ENCODE measurements around the gene GRAMD1B.

GRAMD1B gene

GRCh38 chr11:123384116-123384515 lies 46.0 kb upstream of the GRAMD1B start:
- Histone ChIP-seq H3K79me1 (ENCODE audit: low read length) (peaks cover 3% of the 10 kb centered on the region), H3K79me2 (ENCODE audit: control insufficient read depth, insufficient read depth, low read length, poor library complexity) (no peaks in the 10 kb centered on the region), H3K4me3 (ENCODE audit: low read depth, low read length) (no peak overlapping the region), H3K23ac (ENCODE audit: low read length) (no peak overlapping the region), H3K18ac (ENCODE audit: low read length) (no peak overlapping the region), H3K9me3 (ENCODE audit: insufficient read depth, low read depth, low read length) (no peaks in the 10 kb centered on the region), H4K12ac (ENCODE audit: low read depth, low read length) (no peak overlapping the region), H3K14ac (ENCODE audit: low read length) (no peak overlapping the region), H3K4me2 (ENCODE audit: low read length) (no peak overlapping the region), H3K4me1 (ENCODE audit: control insufficient read depth in 1 of 2, insufficient read depth in 2 of 2, low read length in 2 of 2) (peaks cover 7 to 8% of the 10 kb centered on the region in 2 experiments), H3K36me3 (ENCODE audit: control insufficient read depth in 1 of 2, insufficient read depth in 2 of 2, low read length in 2 of 2) (no peaks in the 10 kb centered on the region), H2BK120ac (ENCODE audit: insufficient read depth, low read length, poor library complexity) (no peak overlapping the region), H3K4ac (ENCODE audit: low read depth, low read length) (no peak overlapping the region), H3K27ac (ENCODE audit: low read depth, low read length) (no peak overlapping the region), H3K9ac (ENCODE audit: low read length) (no peak overlapping the region), H4K8ac (ENCODE audit: low read depth, low read length) (no peak overlapping the region), H4K91ac (ENCODE audit: low read depth, low read length) (no peak overlapping the region), H3K27me3 (ENCODE audit: insufficient read depth, low read length) (no peaks in the 10 kb centered on the region), H2AK5ac (ENCODE audit: low read length) (no peak overlapping the region), H2BK12ac (ENCODE audit: low read length) (no peak overlapping the region), H2AFZ (ENCODE audit: insufficient read depth, low read length, poor library complexity) (no peak overlapping the region), H2BK5ac (ENCODE audit: low read depth, low read length, poor library complexity) (no peak overlapping the region)
- DNase-seq = no peak

GRCh38 chr11:123386796-123387510 lies 43.1 kb upstream of the GRAMD1B start:
- no peak overlapping the region for H3K9ac ChIP-seq (ENCODE audit: low read length)
- no peak overlapping the region for H4K12ac ChIP-seq (ENCODE audit: low read depth, low read length)
- no peak overlapping the region for H3K27ac ChIP-seq (ENCODE audit: low read depth, low read length)
- peaks cover 3% of the 10 kb centered on the region for H3K79me1 ChIP-seq (ENCODE audit: low read length)
- H3K23ac ChIP-seq (ENCODE audit: low read length) = no peak overlapping the region
- peaks cover 7 to 8% of the 10 kb centered on the region in 2 experiments for H3K4me1 ChIP-seq (ENCODE audit: control insufficient read depth in 1 of 2, insufficient read depth in 2 of 2, low read length in 2 of 2)
- H4K91ac ChIP-seq (ENCODE audit: low read depth, low read length) = no peak overlapping the region
- peak overlapping the region; percentile 18 for H2BK12ac ChIP-seq (ENCODE audit: low read length)
- H2BK120ac ChIP-seq (ENCODE audit: insufficient read depth, low read length, poor library complexity) = no peak overlapping the region
- no peaks in the 10 kb centered on the region for H3K79me2 ChIP-seq (ENCODE audit: control insufficient read depth, insufficient read depth, low read length, poor library complexity)
- no peaks in the 10 kb centered on the region for H3K9me3 ChIP-seq (ENCODE audit: insufficient read depth, low read depth, low read length)
- H3K14ac ChIP-seq (ENCODE audit: low read length) = no peak overlapping the region
- H3K4me2 ChIP-seq (ENCODE audit: low read length) = no peak overlapping the region
- peak overlapping the region; percentile 3 for H2AFZ ChIP-seq (ENCODE audit: insufficient read depth, low read length, poor library complexity)
- WGBS (ENCODE audit: extremely low coverage, insufficient coverage, insufficient read length) = no CpG with 5 or more reads among the region's 9 CpGs
- H2AK5ac ChIP-seq (ENCODE audit: low read length) = peak overlapping the region; percentile 68
- no peak overlapping the region for H3K4ac ChIP-seq (ENCODE audit: low read depth, low read length)
- no peaks in the 10 kb centered on the region for H3K27me3 ChIP-seq (ENCODE audit: insufficient read depth, low read length)
- peak; percentile 65 to 76 for DNase-seq
- no peaks in the 10 kb centered on the region for H3K36me3 ChIP-seq (ENCODE audit: control insufficient read depth in 1 of 2, insufficient read depth in 2 of 2, low read length in 2 of 2)
- H3K18ac ChIP-seq (ENCODE audit: low read length) = no peak overlapping the region
- no peak overlapping the region for H3K4me3 ChIP-seq (ENCODE audit: low read depth, low read length)
- H2BK5ac ChIP-seq (ENCODE audit: low read depth, low read length, poor library complexity) = no peak overlapping the region
- H4K8ac ChIP-seq (ENCODE audit: low read depth, low read length) = peak overlapping the region; percentile 21

DNA sequence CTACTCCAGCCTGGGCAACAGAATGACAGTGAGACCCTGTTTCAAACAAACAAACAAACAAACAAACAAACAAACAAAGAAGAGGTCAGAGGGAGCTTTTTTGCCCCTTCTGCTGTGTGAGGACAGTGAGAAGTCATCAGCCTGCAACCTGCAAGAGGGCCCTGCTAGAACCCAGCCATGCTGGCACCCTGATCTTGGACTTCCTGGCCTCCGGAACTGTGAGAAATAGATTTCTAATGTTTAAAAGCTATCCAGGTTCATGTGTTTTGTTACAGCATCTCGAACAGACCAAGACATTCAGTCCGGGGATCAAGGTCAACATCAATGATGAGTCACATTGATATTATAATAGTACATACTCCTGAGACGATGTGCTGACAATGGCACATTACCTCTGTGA lies 41.4 kb upstream of the GRAMD1B start:
- no peak overlapping the region for H3K27ac ChIP-seq (ENCODE audit: low read depth, low read length)
- no peak overlapping the region for H2BK12ac ChIP-seq (ENCODE audit: low read length)
- H3K27me3 ChIP-seq (ENCODE audit: insufficient read depth, low read length) = no peaks in the 10 kb centered on the region
- H3K79me2 ChIP-seq (ENCODE audit: control insufficient read depth, insufficient read depth, low read length, poor library complexity) = no peaks in the 10 kb centered on the region
- H3K79me1 ChIP-seq (ENCODE audit: low read length) = peaks cover 3% of the 10 kb centered on the region
- no peak overlapping the region for H3K18ac ChIP-seq (ENCODE audit: low read length)
- no peak overlapping the region for H2AFZ ChIP-seq (ENCODE audit: insufficient read depth, low read length, poor library complexity)
- no peak overlapping the region for H2AK5ac ChIP-seq (ENCODE audit: low read length)
- no peak overlapping the region for H3K23ac ChIP-seq (ENCODE audit: low read length)
- H2BK5ac ChIP-seq (ENCODE audit: low read depth, low read length, poor library complexity) = no peak overlapping the region
- WGBS (ENCODE audit: extremely low coverage, insufficient coverage, insufficient read length) = no CpG with 5 or more reads among the region's 4 CpGs
- no peak overlapping the region for H3K4ac ChIP-seq (ENCODE audit: low read depth, low read length)
- H3K36me3 ChIP-seq (ENCODE audit: control insufficient read depth in 1 of 2, insufficient read depth in 2 of 2, low read length in 2 of 2) = no peaks in the 10 kb centered on the region
- H2BK120ac ChIP-seq (ENCODE audit: insufficient read depth, low read length, poor library complexity) = no peak overlapping the region
- H3K4me3 ChIP-seq (ENCODE audit: low read depth, low read length) = no peak overlapping the region
- no peak overlapping the region for H4K8ac ChIP-seq (ENCODE audit: low read depth, low read length)
- DNase-seq = peak; percentile 67 to 77
- H3K9me3 ChIP-seq (ENCODE audit: insufficient read depth, low read depth, low read length) = no peaks in the 10 kb centered on the region
- no peak overlapping the region for H4K12ac ChIP-seq (ENCODE audit: low read depth, low read length)
- H4K91ac ChIP-seq (ENCODE audit: low read depth, low read length) = no peak overlapping the region
- peaks cover 7 to 8% of the 10 kb centered on the region in 2 experiments for H3K4me1 ChIP-seq (ENCODE audit: control insufficient read depth in 1 of 2, insufficient read depth in 2 of 2, low read length in 2 of 2)
- H3K4me2 ChIP-seq (ENCODE audit: low read length) = no peak overlapping the region
- H3K9ac ChIP-seq (ENCODE audit: low read length) = no peak overlapping the region
- H3K14ac ChIP-seq (ENCODE audit: low read length) = no peak overlapping the region

- no peaks in the 10 kb centered on the region for H3K27me3 ChIP-seq (ENCODE audit: insufficient read depth, low read length)
- WGBS (ENCODE audit: extremely low coverage, insufficient coverage, insufficient read length) = no CpG with 5 or more reads among the region's 4 CpGs
Observed at GRCh38 chr11:123390146-123390545, 39.9 kb upstream of the GRAMD1B start.

More at GRCh38 chr11:123390146-123390545, 39.9 kb upstream of the GRAMD1B start:
- Histone ChIP-seq H3K9ac (ENCODE audit: low read length) (no peak overlapping the region), H3K14ac (ENCODE audit: low read length) (no peak overlapping the region), H2AK5ac (ENCODE audit: low read length) (no peak overlapping the region), H4K8ac (ENCODE audit: low read depth, low read length) (no peak overlapping the region), H4K91ac (ENCODE audit: low read depth, low read length) (no peak overlapping the region), H3K9me3 (ENCODE audit: insufficient read depth, low read depth, low read length) (no peaks in the 10 kb centered on the region), H3K36me3 (ENCODE audit: control insufficient read depth in 1 of 2, insufficient read depth in 2 of 2, low read length in 2 of 2) (no peaks in the 10 kb centered on the region), H3K27ac (ENCODE audit: low read depth, low read length) (no peak overlapping the region), H2BK120ac (ENCODE audit: insufficient read depth, low read length, poor library complexity) (no peak overlapping the region), H2AFZ (ENCODE audit: insufficient read depth, low read length, poor library complexity) (no peak overlapping the region), H3K4me3 (ENCODE audit: low read depth, low read length) (no peak overlapping the region), H3K4me2 (ENCODE audit: low read length) (no peak overlapping the region), H3K4me1 (ENCODE audit: control insufficient read depth in 1 of 2, insufficient read depth in 2 of 2, low read length in 2 of 2) (peaks cover 7 to 8% of the 10 kb centered on the region in 2 experiments), H3K79me2 (ENCODE audit: control insufficient read depth, insufficient read depth, low read length, poor library complexity) (no peaks in the 10 kb centered on the region), H3K4ac (ENCODE audit: low read depth, low read length) (no peak overlapping the region), H4K12ac (ENCODE audit: low read depth, low read length) (no peak overlapping the region), H2BK5ac (ENCODE audit: low read depth, low read length, poor library complexity) (no peak overlapping the region), H3K18ac (ENCODE audit: low read length) (no peak overlapping the region), H3K79me1 (ENCODE audit: low read length) (peaks cover 3% of the 10 kb centered on the region), H3K23ac (ENCODE audit: low read length) (no peak overlapping the region), H2BK12ac (ENCODE audit: low read length) (no peak overlapping the region)
- DNase-seq = no peak
